Epithelial cell of esophagus (primary cell): ENCODE data around the gene PKP2.

Experiments used
- DNase-seq: peaks from one replicate; pipeline ENCODE4 v3.0.0; 2010; ENCODE audit warnings: low read depth
- H3K4me3 ChIP-seq: 2 replicates; pipeline ENCODE4 v1.5.1; 2011; ENCODE audit warnings: mild to moderate bottlenecking, low read length, control low read depth
- CTCF ChIP-seq: IDR thresholded peaks from 2 replicates; pipeline ENCODE4 v1.5.1; 2011; ENCODE audit warnings: low read depth, mild to moderate bottlenecking, low read length, control low read depth, inconsistent platforms; ENCODE audit not compliant: insufficient read depth; ENCODE audit errors: missing control alignments

Gene PKP2

GRCh38 chr12:32765906-32766305 lies 130.7 kb downstream of the PKP2 start:
- DNase-seq, result no peak
- no peak overlapping the region for H3K4me3 ChIP-seq
- TF ChIP-seq CTCF, result no peak

- no peak for TF ChIP-seq CTCF
- no peak overlapping the region for H3K4me3 ChIP-seq
- DNase-seq, result no peak
Measured at GRCh38 chr12:32761716-32762115, 134.9 kb downstream of the PKP2 start.

- no peak for DNase-seq
- TF ChIP-seq CTCF, result no peak
- H3K4me3 ChIP-seq, result no peak overlapping the region
Measured at GRCh38 chr12:32757157-32757556, 139.4 kb downstream of the PKP2 start.

- H3K4me3 ChIP-seq, result no peak overlapping the region
- no peak for DNase-seq
- no peak for TF ChIP-seq CTCF
Measured at GRCh38 chr12:32756476-32757066, 140.0 kb downstream of the PKP2 start.

- peak; percentile 99 for DNase-seq
- H3K4me3 ChIP-seq, result peak within 1 kb of the TSS; percentile 98
- TF ChIP-seq CTCF, result peak; percentile 86
Measured at GRCh38 chr12:32755654-32756475, 140.7 kb downstream of the PKP2 start, which contains the start of gene YARS2. YARS2 (minus strand) TSS chr12:32755897; CDS start chr12:32755874, 23 bp downstream.

- TF ChIP-seq CTCF, result peak; percentile 86
- H3K4me3 ChIP-seq, result peak overlapping the region; percentile 98
- peak; percentile 93 for DNase-seq
Measured at GRCh38 chr12:32755051-32755653, 141.4 kb downstream of the PKP2 start.

- peak overlapping the region; percentile 98 for H3K4me3 ChIP-seq
- DNase-seq, result peak; percentile 16
- no peak for TF ChIP-seq CTCF
Measured at GRCh38 chr12:32754111-32754510, 142.5 kb downstream of the PKP2 start.
